Measurements from ENCODE around the gene MED25. TPM values are rescaled to one million over a fixed set of nuclear protein-coding genes. Genes with fewer than 3 reads are reported as not detected.

The MED25 gene
- total and polyA plus RNA-seq, 2 of the 8 experiments (the other 6 are each of a cell fraction or from before 2014, with no cell fraction given): 21.6 to 71.4 TPM

- Histone ChIP-seq H3K18ac (ENCODE audit: extremely low read depth, low read length) (no peak overlapping the region), H4K8ac (ENCODE audit: extremely low read depth, insufficient read depth, low read length) (no peak overlapping the region), H2BK12ac (ENCODE audit: low read depth, low read length) (no peak overlapping the region), H3K23me2 (ENCODE audit: low read depth, low read length) (no peaks in the 10 kb centered on the region), H4K91ac (replicated peaks; ENCODE audit: insufficient read length, low read length) (no peak overlapping the region), H3K14ac (ENCODE audit: insufficient read length) (no peak overlapping the region), H2BK20ac (ENCODE audit: low read length) (no peak overlapping the region), H4K20me1 (replicated peaks in 1 of 2; ENCODE audit: control insufficient read depth in 1 of 2, insufficient read depth in 2 of 2, low read length in 2 of 2) (peaks cover 4 to 13% of the 10 kb centered on the region in 2 experiments), H3K4ac (replicated peaks; ENCODE audit: insufficient read length, low read depth, low read length) (no peak overlapping the region), H2BK15ac (ENCODE audit: low read length) (no peak overlapping the region), H3K9me3 (ENCODE audit: insufficient read depth in 2 of 2, low read depth in 1 of 2, low read length in 1 of 2) (no peaks in the 10 kb centered on the region), H3K79me1 (ENCODE audit: low read depth, low read length) (peaks cover 2% of the 10 kb centered on the region; the same call in 1 of the 2 replicates), H3K27me3 (replicated peaks in 1 of 4; ENCODE audit: control insufficient read depth in 3 of 4, extremely low read depth in 1 of 4, insufficient read depth in 3 of 4, low read length in 3 of 4) (no peaks in the 10 kb centered on the region), H2BK5ac (ENCODE audit: low read depth, low read length) (no peak overlapping the region), H3K4me2 (ENCODE audit: insufficient read depth in 1 of 2, low read depth in 2 of 2, low read length in 2 of 2) (no peak overlapping the region), H3K27ac (ENCODE audit: low read depth, low read length) (no peak overlapping the region), H3K79me2 (ENCODE audit: control insufficient read depth in 1 of 2, insufficient read depth in 2 of 2, low read length in 2 of 2) (no peaks in the 10 kb centered on the region), H4K5ac (ENCODE audit: insufficient read length, low read depth, low read length) (no peak overlapping the region), H3K36me3 (ENCODE audit: control insufficient read depth in 2 of 4, insufficient read depth in 4 of 4, low read length in 3 of 4) (peaks cover 6 to 53% (median 29%) of the 10 kb centered on the region in 4 experiments; a peak in 7 of 8 replicates), H3K4me3 (ENCODE audit: extremely low read depth in 1 of 4, insufficient read depth in 2 of 4, low read depth in 3 of 4, low read length in 4 of 4) (no peak overlapping the region), H2BK120ac (replicated peaks; ENCODE audit: low read depth, low read length) (no peak overlapping the region), H2AFZ (ENCODE audit: low read length) (no peak overlapping the region), H2AK5ac (ENCODE audit: low read depth, low read length) (no peak overlapping the region), H3K56ac (replicated peaks; ENCODE audit: insufficient read length, low read depth, low read length) (no peak overlapping the region), H3K4me1 (replicated peaks in 1 of 4; ENCODE audit: control insufficient read depth in 3 of 4, insufficient read depth in 4 of 4, low read length in 3 of 4) (peaks cover 0 to 2% (median 0%) of the 10 kb centered on the region in 4 experiments; a peak in 2 of 7 replicates), H3K9ac (replicated peaks in 1 of 4; ENCODE audit: extremely low read depth in 1 of 4, low read depth in 3 of 4, low read length in 3 of 4) (no peak overlapping the region), H3K23ac (ENCODE audit: insufficient read length) (no peak overlapping the region)
- DNase-seq (ENCODE audit: low read depth in 1 of 2, low spot score in 2 of 2) (no peak), FAIRE-seq (no peak)
- CTCF ChIA-PET (ENCODE audit: partially characterized antibody): interaction anchor here (0.8 to 1.6 kb wide), 6 partner anchors 9 to 78 kb away, joined by 3 to 5 read pairs (median 3); no protein-coding TSS in a partner anchor
- POLR2A ChIA-PET (ENCODE audit: partially characterized antibody): no interaction called here
- WGBS, 2 experiments (ENCODE audit: extremely low coverage in 1 of 2, insufficient coverage in 1 of 2, insufficient read length in 1 of 2, insufficient replicate concordance in 2 of 2, low coverage in 1 of 2, low lambda C conversion rate in 2 of 2, missing lambda C conversion rate in 1 of 2): 95% methylated on average over 20 of the region's 20 CpGs; no CpG with 5 or more reads in 1 of the 2 experiments
- TF ChIP-seq CBX8 (IDR thresholded peaks at IDR 0.05; ENCODE audit: borderline replicate concordance, low read depth, low read length) (no peak), SUZ12 (IDR thresholded peaks at IDR 0.05; ENCODE audit: low read length) (no peak), SP4 (IDR thresholded peaks at IDR 0.05; ENCODE audit: low read length) (no peak), ATF3 (IDR thresholded peaks at IDR 0.05; ENCODE audit: insufficient read depth, low read depth, low read length) (no peak), SP1 (IDR thresholded peaks at IDR 0.05; ENCODE audit: low read depth, low read length) (no peak), TCF12 (IDR thresholded peaks at IDR 0.05; ENCODE audit: low read depth, low read length) (no peak), TAF7 (optimal IDR thresholded peaks at IDR 0.05; ENCODE audit: borderline replicate concordance, low read depth, low read length) (no peak), E2F6 (IDR thresholded peaks at IDR 0.05) (no peak), CTCF (IDR thresholded peaks at IDR 0.05; ENCODE audit: control extremely low read depth in 1 of 3, insufficient read depth in 1 of 3, low read depth in 1 of 3, low read length in 3 of 3) (no peak), ASH2L (IDR thresholded peaks at IDR 0.05; ENCODE audit: low read length) (no peak), SP2 (IDR thresholded peaks at IDR 0.05; ENCODE audit: low read length) (no peak)
Measured at GRCh38 chr19:49795615-49796014, 22.5 kb upstream of the MED25 start.
